Fibroblast of lung (primary cell): ENCODE measurements around the gene FAM162A. TPM values are rescaled to one million over a fixed set of nuclear protein-coding genes. Genes with fewer than 3 reads are reported as not detected.

Experiments used
- DNase-seq, 2 donors: peaks; one replicate each; pipeline versions ENCODE4 v3.0.0 to v3.0.0-alpha.2; 2010; ENCODE audit warnings: low read depth in 2 of 2
- H2AFZ ChIP-seq: 2 replicates; pipeline ENCODE4 v1.5.1; 2012; ENCODE audit warnings: low read length, control low read depth, inconsistent platforms
- H3K27ac ChIP-seq: 2 replicates; pipeline ENCODE4 v1.5.1; 2011; ENCODE audit warnings: low read length, control low read depth; ENCODE audit not compliant: insufficient read depth
- H3K27me3 ChIP-seq: 2 replicates; pipeline ENCODE4 v1.5.1; 2011; ENCODE audit warnings: mild to moderate bottlenecking, low read length; ENCODE audit not compliant: control insufficient read depth, insufficient read depth
- H3K36me3 ChIP-seq: 2 replicates; pipeline ENCODE4 v1.5.1; 2011; ENCODE audit warnings: low read length; ENCODE audit not compliant: control insufficient read depth, insufficient read depth
- H3K4me1 ChIP-seq: 2 replicates; pipeline ENCODE4 v1.5.1; 2011; ENCODE audit warnings: low read length; ENCODE audit not compliant: control insufficient read depth, insufficient read depth; ENCODE audit errors: extremely low read depth
- H3K4me2 ChIP-seq: 2 replicates; pipeline ENCODE4 v1.5.1; 2011; ENCODE audit warnings: low read length, control low read depth; ENCODE audit not compliant: insufficient read depth; ENCODE audit errors: extremely low read depth
- H3K4me3 ChIP-seq, 4 experiments: fragments of 200-600 bp in 1 of 4; sonication (generic) in 1 of 4; replicated peaks in 1 of 4; 2 replicates each; pipeline ENCODE4 v1.5.1; 2011 to 2016; ENCODE audit warnings: low read length in 4 of 4, low read depth in 3 of 4, mild to moderate bottlenecking in 3 of 4, control low read depth in 2 of 4, inconsistent platforms in 1 of 4, mixed read lengths in 1 of 4; ENCODE audit not compliant: insufficient read depth in 1 of 4; ENCODE audit errors: control extremely low read depth in 1 of 4
- H3K79me2 ChIP-seq: 2 replicates; pipeline ENCODE4 v1.5.1; 2012; ENCODE audit warnings: mild to moderate bottlenecking, low read length, inconsistent platforms; ENCODE audit not compliant: control insufficient read depth, insufficient read depth
- H3K9ac ChIP-seq: 2 replicates; pipeline ENCODE4 v1.5.1; 2011; ENCODE audit warnings: mild to moderate bottlenecking, low read length, control low read depth; ENCODE audit not compliant: insufficient read depth
- H3K9me3 ChIP-seq: 2 replicates; pipeline ENCODE4 v1.5.1; 2012; ENCODE audit warnings: low read depth, low read length; ENCODE audit not compliant: control insufficient read depth, insufficient read depth
- H4K20me1 ChIP-seq: 2 replicates; pipeline ENCODE4 v1.5.1; 2011; ENCODE audit warnings: low read length; ENCODE audit not compliant: control insufficient read depth, insufficient read depth; ENCODE audit errors: extremely low read depth
- CTCF ChIP-seq, 2 donors: IDR thresholded peaks in 1 of 2; conservative IDR thresholded peaks in 1 of 2; 1 replicate in 1 of 2; 2 replicates in 1 of 2; pipeline ENCODE4 v1.5.1; 2011 to 2012; ENCODE audit warnings: low read length in 2 of 2, control low read depth in 1 of 2, inconsistent platforms in 1 of 2, low read depth in 1 of 2, mild to moderate bottlenecking in 1 of 2
- EZH2 ChIP-seq: IDR thresholded peaks from 2 replicates; pipeline ENCODE4 v1.5.1; 2012; ENCODE audit warnings: low read length, control low read depth, mild to moderate bottlenecking; ENCODE audit errors: missing control alignments
- polyA plus RNA-seq, 2 donors: library from polyadenylated mRNA; depleted of rRNA in 1 of 2; stranded (reverse) in 1 of 2; unstranded in 1 of 2; fragments of >200 nt; gene quantifications; 2 replicates each; pipeline ENCODE4 v1.2.1, GENCODE V29; 2011 to 2012; ENCODE audit warnings: missing spikeins in 1 of 2
- total RNA-seq: library from RNA; depleted of rRNA; stranded (reverse); fragments of >200 nt; gene quantifications from 2 replicates; pipeline ENCODE4 v1.2.1, GENCODE V29; 2014

Gene FAM162A
- total and polyA plus RNA-seq, 2 donors (not counting 1 experiment from before 2014, with no cell fraction given) = 16.7 to 47.6 TPM

- no peak overlapping the region for H3K27ac ChIP-seq
- H3K4me1 ChIP-seq = no peaks in the 10 kb centered on the region
- no peak overlapping the region for H3K4me2 ChIP-seq
- no peaks in the 10 kb centered on the region for H3K9me3 ChIP-seq
- no peak for DNase-seq
- no peak overlapping the region for H3K9ac ChIP-seq
- H3K79me2 ChIP-seq = no peaks in the 10 kb centered on the region
- H3K27me3 ChIP-seq = no peaks in the 10 kb centered on the region
- H3K36me3 ChIP-seq = peaks cover 8% of the 10 kb centered on the region
- H2AFZ ChIP-seq = no peak overlapping the region
- H3K4me3 ChIP-seq = no peak overlapping the region
- TF ChIP-seq CTCF (conservative IDR thresholded peaks at IDR 0.05 in 1 of 2, IDR thresholded peaks at IDR 0.05 in 1 of 2; ENCODE audit: low read depth in 1 of 2, low read length in 2 of 2) (no peak), EZH2 (no peak)
- no peaks in the 10 kb centered on the region for H4K20me1 ChIP-seq
Measured at GRCh38 chr3:122366379-122366749, 17.6 kb upstream of the FAM162A start.

- H3K27me3 ChIP-seq = no peaks in the 10 kb centered on the region
- no peak overlapping the region for H3K9ac ChIP-seq
- peaks cover 3% of the 10 kb centered on the region for H3K36me3 ChIP-seq
- no peak overlapping the region for H3K4me2 ChIP-seq
- no peaks in the 10 kb centered on the region for H3K9me3 ChIP-seq
- H4K20me1 ChIP-seq = no peaks in the 10 kb centered on the region
- H3K27ac ChIP-seq = no peak overlapping the region
- H3K4me3 ChIP-seq = no peak overlapping the region
- H3K4me1 ChIP-seq = no peaks in the 10 kb centered on the region
- TF ChIP-seq CTCF (conservative IDR thresholded peaks at IDR 0.05 in 1 of 2, IDR thresholded peaks at IDR 0.05 in 1 of 2; ENCODE audit: low read depth in 1 of 2, low read length in 2 of 2) = no peak
- no peak for TF ChIP-seq EZH2
- DNase-seq = no peak
- H2AFZ ChIP-seq = no peak overlapping the region
- H3K79me2 ChIP-seq = no peaks in the 10 kb centered on the region
Measured at GRCh38 chr3:122374034-122374433, 9.9 kb upstream of the FAM162A start.

GRCh38 chr3:122377975-122378374 is 6.0 kb upstream of the FAM162A start:
- H3K27me3 ChIP-seq = no peaks in the 10 kb centered on the region
- no peak overlapping the region for H3K4me3 ChIP-seq
- no peak for TF ChIP-seq CTCF (conservative IDR thresholded peaks at IDR 0.05 in 1 of 2, IDR thresholded peaks at IDR 0.05 in 1 of 2; ENCODE audit: low read depth in 1 of 2, low read length in 2 of 2)
- no peaks in the 10 kb centered on the region for H4K20me1 ChIP-seq
- H3K9me3 ChIP-seq = no peaks in the 10 kb centered on the region
- H3K4me2 ChIP-seq = no peak overlapping the region
- no peaks in the 10 kb centered on the region for H3K4me1 ChIP-seq
- DNase-seq = no peak
- no peak overlapping the region for H2AFZ ChIP-seq
- peaks cover 14% of the 10 kb centered on the region for H3K79me2 ChIP-seq
- H3K36me3 ChIP-seq = no peaks in the 10 kb centered on the region
- no peak overlapping the region for H3K9ac ChIP-seq
- H3K27ac ChIP-seq = no peak overlapping the region
